ENCODE data around the gene SVEP1.

The SVEP1 gene

GRCh38 chr9:110579034-110579861 is at the start of gene SVEP1:
Gene SVEP1 (minus strand): TSS chr9:110579741. CDS start chr9:110579543, 198 bp downstream.
- H3K27ac ChIP-seq, result no peak within 1 kb of the TSS
- TF ChIP-seq CTCF (IDR thresholded peaks at IDR 0.05) (no peak), ZFX (IDR thresholded peaks at IDR 0.05; ENCODE audit: borderline replicate concordance) (no peak)

GRCh38 chr9:110626101-110626829 is 46.7 kb upstream of the SVEP1 start:
- no peak overlapping the region for H3K27ac ChIP-seq
- TF ChIP-seq ZFX (IDR thresholded peaks at IDR 0.05; ENCODE audit: borderline replicate concordance) (no peak), CTCF (IDR thresholded peaks at IDR 0.05) (no peak)

- TF ChIP-seq ZFX (IDR thresholded peaks at IDR 0.05; ENCODE audit: borderline replicate concordance) (no peak), CTCF (IDR thresholded peaks at IDR 0.05) (peak; percentile 82)
- no peak overlapping the region for H3K27ac ChIP-seq
Measured at GRCh38 chr9:110623462-110624025, 44.0 kb upstream of the SVEP1 start.

- no peak overlapping the region for H3K27ac ChIP-seq
- TF ChIP-seq ZFX (IDR thresholded peaks at IDR 0.05; ENCODE audit: borderline replicate concordance) (no peak), CTCF (IDR thresholded peaks at IDR 0.05) (no peak)
Measured at GRCh38 chr9:110622368-110622767, 42.8 kb upstream of the SVEP1 start.

- no peak overlapping the region for H3K27ac ChIP-seq
- TF ChIP-seq ZFX (IDR thresholded peaks at IDR 0.05; ENCODE audit: borderline replicate concordance) (no peak), CTCF (IDR thresholded peaks at IDR 0.05) (no peak)
Measured at GRCh38 chr9:110620726-110621125, 41.2 kb upstream of the SVEP1 start.

- TF ChIP-seq CTCF (IDR thresholded peaks at IDR 0.05), result no peak
- no peak for TF ChIP-seq ZFX (IDR thresholded peaks at IDR 0.05; ENCODE audit: borderline replicate concordance)
- H3K27ac ChIP-seq, result no peak overlapping the region
Measured at GRCh38 chr9:110619831-110620230, 40.3 kb upstream of the SVEP1 start.

All from 22Rv1 (cell line).